CD4-positive, alpha-beta T cell treated with Interleukin-17A for 1 hour (primary cell): ENCODE measurements around the gene AURKAIP1.
A peak's percentile ranks its signal among the peaks of the same experiment; 100 is the strongest.
"Not testable (repeated sequence)": the region's sequence is repeated elsewhere in the genome, so short reads cannot be mapped to it uniquely, and the experiment has no call there.

ENCODE experiments used
- DNase-seq: peaks from one replicate; pipeline ENCODE4 v3.0.0-alpha.2; 2020

Gene AURKAIP1

DNA sequence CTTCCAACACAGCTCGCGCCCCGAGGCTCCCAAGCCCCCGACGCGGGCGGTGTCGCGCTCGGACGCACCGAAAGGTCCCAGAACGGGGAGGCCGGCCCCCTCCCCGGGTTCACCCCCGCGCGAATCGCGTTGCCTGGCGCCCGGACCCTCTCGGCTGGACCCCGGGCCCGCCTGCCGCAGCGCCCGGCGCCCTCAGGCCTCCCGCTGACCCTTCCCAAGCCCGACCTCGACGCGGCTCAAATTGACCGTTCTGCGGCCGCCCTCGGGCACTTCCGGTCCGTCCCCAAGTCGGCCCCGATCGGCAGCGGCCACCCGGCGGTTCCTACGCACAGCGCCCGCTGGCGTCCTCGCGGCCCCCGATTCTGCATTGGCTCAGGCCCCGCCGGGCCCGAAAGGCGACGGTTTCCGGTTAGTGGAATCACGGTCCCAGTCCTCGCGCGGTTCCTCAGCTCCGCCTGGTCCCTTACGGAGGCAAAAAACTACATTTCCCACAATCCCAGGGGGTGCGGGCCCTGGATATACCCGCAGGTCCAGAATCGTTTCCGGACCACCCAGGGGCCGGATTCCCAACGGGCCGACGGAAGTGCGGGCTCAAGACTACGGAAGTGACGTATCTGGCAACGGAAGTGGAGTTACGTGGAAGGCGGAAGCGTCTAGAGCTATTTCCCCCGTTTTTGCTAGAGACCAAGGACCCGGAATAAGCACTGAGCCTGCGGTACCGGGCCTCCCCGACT lies at the start of gene AURKAIP1:
AURKAIP1 (minus strand) TSS at position 279 of the 734 bp plus-strand sequence. CDS start 451 bp downstream, outside the sequence.
- peak; percentile 99 for DNase-seq

DNA sequence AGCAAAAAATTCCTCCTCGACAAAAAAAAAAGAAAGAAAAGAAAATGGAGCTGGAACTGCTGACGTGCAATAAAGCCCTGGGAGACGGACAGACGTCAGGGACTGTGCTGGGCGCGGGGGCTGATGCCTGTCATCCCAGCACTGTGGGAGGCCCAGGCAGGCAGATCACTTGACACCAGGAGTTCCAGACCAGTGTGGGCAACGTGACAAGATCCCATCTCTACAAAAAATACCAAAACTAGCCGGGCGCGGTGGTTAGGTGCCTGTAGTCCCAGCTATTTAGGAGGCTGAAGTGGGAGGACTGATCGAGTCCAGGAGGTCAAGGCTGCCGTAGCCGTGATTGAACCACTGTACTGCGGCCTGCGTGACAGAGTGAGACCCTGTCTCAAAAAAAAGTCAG lies 49.7 kb upstream of the AURKAIP1 start:
- no peak for DNase-seq

DNA sequence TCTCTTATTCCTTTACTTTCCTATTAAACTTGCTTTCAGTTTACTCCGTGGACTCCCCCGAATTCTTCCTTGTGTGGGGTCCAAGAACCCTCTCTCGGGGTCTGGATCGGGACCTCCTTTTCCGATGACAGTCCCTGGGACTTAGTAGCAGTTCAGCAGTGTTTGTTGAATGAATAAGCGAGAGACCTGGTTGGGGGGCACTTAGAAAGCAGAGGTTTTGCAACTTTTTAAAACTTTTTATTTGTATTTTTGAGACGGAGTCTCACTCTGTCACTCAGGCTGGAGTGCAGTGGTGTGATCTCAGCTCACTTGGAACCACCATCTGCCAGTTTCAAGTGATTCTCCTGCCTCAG lies 48.2 kb upstream of the AURKAIP1 start:
- no peak for DNase-seq

DNA sequence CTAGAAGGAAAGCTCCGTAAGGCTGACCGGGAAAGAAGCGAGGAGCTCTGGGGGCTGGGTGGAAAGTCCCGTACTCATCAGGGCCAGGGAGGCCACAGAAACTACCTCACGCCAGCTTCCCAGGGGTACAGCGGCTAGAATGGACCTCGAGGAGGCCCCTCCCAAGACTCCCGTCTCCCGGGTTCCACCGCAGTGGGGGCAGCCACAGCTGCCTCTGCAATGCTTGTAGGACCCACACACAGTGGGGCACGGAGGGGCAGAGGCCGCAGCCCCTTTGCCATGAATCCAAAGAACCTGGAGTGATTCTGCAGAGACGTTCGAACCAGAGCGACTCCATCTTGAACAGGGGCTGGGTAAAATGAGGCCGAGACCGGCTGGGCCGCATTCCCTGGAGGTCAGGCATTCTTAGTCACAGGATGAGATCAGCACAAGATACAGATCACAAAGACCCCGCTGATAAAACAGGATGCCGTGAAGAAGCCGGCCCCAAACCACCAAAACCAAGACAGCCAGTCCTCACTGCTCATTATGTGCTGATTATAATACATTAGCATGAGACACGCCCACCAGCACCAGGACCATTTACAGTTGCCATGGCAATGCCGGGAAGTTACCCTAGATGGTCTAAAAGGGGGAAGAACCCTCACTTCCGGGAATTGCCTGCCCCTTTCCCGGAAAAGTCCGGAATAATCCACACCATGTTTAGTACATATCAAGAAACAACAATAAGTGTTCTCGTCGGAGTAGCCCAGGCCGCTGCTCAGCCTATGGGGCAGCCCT lies 47.6 kb upstream of the AURKAIP1 start:
- no peak for DNase-seq

DNA sequence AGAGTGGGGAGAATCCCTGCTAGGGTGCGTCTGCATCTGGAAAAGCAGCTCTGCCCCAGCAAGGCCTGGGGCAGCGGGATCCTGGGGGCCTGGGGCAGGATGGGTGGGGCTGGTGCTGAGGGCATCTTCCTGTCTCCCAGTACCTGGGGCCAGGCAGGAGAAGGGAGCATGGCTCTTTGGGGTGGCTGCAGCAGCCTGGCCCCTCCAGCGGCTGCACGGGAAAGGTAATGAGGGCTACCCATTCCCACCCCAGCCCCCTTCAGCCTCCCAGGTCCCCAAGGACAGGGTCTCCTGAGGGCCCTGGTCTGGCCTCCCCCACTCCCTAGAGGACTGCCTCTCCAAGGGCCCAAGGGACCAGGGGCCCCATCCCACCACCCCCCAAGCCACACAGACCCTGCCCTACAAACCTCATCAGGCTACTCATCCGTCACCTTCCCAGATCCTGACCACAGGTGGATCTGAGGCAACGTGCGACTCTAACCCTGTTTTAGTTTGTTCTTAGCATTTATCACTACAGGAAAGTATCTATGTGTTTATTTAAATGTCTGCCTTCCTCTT lies 47.0 kb upstream of the AURKAIP1 start:
- DNase-seq = no peak

DNA sequence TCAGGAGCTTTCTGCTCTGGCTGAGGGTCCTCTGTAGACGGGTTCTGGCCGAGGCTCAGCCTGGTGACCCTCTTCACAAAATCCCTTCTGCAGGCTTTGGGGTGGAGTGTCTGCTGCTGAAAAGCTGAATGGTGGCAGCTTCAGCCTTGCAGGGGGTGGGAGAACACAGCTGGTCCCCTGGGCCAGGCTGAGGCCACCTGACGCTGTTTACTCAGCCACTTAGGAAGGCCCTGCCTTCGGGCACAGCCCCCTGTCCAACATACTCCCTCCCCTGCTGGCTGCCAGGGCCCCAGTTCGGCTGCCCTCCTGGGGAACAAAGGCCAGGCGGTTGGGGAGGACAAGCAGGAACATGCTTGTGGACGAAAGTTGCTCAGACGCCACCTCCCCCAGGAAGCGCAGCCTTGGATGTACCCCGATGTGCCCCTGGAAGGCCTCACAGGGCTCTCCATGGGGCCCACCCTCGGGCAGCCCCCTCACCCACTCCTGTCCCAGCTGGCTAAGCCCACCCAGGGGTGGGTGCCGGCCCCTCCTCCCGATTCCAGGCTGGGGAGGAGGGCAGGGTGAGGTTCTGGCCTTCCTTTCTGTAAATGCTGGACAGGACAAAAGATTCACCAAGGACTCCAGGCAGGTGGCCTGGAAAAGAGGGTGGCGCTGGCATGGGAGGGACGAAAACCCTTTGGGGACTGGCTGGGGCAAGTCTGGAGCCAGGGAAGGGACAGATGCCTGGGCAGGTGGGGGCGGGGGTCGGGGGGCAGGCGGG lies 46.3 kb upstream of the AURKAIP1 start, which contains the start of gene ANKRD65:
ANKRD65 (minus strand) TSS at position 130 of the 760 bp plus-strand sequence. CDS start 271 bp downstream, outside the sequence.
- DNase-seq = no peak

DNA sequence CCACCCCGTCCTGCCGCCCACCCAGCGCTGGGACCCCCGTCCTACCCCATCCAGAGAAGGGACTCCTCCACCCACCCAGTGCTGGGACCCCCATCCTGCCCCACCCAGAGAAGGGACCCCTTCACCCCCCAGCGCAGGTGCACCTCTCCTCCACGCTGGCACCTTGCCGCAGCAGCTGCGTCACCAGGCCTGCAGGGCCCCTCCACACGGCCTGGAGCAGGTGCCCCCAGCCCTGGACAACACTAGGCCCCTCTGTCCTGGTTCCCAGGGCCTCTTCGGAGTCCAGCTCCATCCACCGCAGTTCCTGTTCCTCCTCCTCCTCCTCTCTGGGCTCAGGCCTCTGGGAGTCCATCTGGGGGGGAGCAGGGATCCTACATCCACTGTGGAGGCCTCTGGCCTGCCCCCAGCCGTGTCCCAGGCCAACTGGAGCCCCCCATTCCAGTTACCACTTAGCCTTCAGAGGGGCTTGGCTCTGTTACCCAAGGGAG lies 45.7 kb upstream of the AURKAIP1 start:
- DNase-seq = no peak

DNA sequence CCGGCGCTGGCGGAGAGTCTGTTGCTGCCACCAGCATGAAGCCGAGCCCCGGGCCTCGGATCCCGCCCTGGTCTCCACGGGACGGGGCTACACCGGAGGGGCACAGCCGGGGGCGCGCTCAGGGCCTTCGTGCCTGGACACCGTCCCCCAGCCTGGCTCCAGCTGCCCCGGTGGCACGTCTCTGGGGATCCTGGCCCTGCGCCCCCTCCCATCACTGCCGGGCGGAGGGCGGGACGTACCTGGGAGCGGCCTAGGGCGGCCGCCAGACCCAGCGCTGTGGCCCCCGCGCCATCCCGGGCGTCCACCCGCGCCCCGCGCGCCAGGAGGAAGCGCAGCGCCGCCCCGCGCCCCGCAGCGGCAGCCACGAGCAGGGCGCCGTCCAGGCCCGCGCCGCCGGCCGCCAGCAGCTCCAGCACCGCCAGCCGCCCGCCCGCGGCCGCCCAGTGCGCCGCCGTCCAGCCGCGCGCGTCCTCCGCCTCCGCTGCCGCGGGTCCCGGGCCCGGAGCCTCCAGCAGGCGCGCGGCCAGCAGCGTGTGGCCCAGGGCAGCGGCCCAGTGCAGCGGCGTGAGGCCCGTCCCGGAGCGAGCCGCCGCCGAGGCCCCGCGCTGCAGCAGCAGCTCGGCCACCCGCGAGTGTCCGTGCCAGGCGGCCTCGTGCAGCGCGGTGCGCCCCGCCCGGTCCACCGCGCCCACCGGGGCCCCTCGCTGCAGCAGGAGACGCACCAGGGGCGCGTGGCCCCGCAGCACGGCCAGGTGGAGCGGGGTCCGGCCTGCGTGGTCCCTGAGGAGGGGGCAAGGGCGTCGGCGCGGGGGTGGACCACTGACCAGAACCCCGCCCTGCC lies 45.0 kb upstream of the AURKAIP1 start:
- no peak for DNase-seq

DNA sequence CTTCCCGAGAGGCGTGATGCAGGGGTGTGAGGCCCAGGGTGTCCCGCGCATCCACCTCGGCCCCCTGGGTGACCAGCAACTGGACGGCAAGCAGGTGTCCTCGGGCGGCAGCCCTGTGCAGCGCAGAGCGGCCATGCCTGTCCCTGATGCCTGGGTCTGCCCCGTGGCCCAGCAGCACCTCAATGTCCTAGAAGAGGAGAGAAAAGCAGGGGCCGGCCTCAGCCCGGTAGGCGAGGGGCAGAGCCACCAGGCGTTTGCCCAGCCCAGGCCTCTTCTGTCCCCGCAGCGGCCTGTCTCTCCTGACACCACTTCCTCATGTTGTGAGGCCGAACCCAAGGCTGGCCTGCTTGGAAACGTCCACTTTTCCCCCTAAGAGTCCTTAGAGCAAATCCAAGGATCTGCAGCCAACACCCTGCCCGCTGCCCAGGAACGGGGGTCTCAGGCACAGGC lies 44.4 kb upstream of the AURKAIP1 start:
- no peak for DNase-seq

DNA sequence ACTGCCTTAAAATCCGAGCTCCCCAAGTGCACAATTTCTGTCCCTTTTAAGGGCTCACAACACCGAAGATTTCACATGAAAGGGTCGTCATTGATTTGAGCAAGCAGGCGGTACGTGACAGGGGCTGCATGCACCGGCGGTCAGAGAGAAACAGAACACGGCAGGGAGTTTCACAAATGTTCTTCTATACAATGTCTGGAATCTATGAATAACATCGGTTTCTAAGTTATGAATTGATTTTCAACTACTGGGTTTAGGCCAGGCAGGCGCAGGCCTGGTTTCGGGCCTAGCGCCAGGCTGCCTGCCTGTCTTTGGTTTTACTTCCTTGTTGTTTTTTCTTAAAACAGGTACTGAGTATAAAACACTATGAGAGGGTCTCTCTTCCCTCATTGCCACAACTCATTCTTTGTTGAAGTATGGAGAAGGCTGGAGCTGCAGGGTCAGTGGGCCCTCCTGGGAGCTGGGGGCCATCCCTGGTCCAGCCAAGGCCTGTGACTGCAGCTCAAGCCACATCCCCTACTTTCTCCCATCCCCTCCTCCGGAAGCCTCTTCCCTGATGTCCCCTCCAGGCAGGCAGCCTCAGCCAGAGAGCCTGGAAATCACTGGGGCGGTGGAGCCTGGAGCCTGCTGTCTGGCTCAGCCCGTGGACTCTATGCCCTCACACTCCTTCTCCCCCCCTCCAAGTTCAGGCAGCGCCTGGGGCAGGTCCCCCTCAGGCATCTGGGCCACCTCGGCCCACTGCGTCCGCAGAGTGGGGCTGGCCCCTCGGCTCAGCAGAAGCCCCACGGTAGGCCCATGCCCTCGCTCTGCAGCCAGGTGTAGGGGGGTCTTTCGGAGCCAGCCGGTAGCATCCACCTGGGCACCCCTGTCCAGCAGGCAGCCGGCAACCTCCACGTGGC lies 43.7 kb upstream of the AURKAIP1 start:
- DNase-seq = no peak

DNA sequence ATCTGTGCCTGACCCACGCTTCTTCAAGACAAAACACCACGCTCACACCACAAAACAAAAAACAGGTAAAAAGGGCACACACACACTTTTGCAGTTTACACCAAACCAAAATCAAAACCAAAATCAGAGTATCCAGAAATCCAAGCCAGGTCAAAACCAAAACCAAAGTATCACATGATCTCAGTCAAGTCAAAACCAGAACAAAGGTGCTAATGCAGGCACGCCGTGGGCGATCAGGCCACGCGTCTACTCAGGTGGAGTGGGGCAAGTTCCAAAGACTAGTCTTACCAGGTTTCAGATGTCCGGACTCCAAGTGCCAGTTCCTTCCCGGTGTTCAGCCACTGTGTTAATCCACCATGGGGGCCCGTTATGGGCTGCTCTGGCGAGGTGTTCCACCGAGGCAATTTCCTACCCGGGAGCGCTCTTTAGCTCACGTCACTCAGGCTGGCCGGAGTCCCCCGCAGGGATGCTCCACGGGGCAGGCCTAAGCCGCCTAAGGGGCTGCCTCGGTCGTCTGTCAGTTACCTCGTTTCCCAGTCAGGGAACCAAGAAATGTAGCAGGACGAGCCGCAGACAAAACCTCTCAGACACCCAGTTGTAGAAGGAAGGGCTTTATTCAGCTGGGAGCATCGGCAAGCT lies 42.9 kb upstream of the AURKAIP1 start:
- not testable (repeated sequence) for DNase-seq

DNA sequence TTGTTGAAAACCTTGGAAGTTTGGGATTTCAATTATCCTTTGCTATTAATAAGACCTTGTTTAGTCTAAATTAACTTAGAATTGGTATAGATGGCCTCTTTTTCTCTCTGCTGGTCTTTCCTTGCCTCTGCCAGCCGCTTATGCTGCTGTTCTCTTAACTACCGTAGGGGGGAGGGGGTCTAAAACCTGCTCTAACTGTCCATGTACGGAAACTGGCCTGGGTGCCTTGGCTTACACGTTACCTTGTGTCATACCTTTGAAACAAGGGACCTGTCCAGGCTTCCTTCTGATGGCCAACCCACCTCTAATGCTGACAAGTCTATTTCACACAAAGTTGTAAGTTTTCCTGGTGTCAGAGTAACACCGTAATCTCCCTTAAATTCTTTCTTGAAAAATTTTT lies 42.4 kb upstream of the AURKAIP1 start:
- DNase-seq = not testable (repeated sequence)

DNA sequence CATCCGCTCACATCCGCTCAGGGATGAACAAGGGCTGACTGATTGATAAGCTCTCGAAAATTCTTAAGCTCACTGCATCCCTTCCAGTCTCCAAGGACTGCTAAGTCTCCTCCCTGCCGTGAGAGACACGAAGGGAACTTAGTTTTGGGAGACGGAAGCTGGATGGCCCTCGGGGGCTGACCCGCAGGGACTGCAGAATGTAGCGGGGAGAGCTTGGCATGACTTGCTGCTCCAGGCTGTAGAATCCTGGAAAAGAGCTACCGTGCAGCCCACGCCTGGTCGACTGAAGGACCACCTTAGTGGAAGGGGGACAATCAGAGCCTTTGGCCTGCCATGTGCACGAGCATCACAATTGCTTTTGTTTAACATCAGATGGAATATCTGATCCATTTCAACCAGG lies 40.7 kb upstream of the AURKAIP1 start:
- no peak for DNase-seq

DNA sequence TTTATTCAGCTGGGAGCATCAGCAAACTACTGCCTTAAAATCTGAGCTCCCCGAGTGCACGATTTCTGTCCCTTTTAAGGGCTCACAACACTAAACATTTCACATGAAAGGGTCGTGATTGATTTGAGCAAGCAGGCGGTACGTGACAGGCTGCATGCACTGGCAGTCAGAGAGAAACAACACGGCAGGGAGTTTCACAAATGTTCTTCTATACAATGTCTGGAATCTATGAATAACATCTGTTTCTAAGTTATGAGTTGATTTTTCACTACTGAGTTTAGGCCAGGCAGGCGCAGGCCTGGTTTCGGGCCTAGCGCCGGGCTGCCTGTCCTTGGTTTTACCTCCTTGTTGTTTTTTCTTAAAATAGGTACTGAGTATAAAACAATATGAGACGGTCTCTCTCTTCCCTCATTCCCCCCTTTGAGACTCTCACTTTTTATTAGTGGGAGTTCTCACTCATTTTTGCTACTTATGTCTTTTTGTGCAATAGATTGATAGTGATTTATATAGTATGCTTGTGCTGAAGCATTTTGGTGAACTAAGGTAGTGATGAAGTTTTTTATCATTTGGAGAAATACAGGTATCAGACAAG lies 37.4 kb upstream of the AURKAIP1 start:
- not testable (repeated sequence) for DNase-seq

DNA sequence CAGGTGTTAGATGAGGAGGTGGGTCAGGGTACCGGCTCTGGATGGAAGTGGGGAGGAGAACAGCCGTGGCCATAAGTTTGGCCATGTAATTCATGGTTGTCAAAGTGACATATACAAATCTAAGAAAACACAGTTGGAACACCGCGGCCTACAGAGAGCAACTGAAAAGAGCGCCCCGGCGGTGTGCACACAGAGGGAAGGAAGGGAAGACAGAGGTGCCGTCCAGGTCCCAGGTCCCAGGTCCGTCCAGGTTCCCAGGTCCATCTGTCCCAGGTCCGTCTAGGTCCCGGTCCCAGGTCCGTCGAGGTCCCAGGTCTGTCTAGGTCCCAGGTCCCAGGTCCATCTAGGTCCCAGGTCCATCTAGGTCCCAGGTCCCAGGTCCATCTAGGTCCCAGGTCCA lies 36.6 kb upstream of the AURKAIP1 start:
- DNase-seq = no peak

DNA sequence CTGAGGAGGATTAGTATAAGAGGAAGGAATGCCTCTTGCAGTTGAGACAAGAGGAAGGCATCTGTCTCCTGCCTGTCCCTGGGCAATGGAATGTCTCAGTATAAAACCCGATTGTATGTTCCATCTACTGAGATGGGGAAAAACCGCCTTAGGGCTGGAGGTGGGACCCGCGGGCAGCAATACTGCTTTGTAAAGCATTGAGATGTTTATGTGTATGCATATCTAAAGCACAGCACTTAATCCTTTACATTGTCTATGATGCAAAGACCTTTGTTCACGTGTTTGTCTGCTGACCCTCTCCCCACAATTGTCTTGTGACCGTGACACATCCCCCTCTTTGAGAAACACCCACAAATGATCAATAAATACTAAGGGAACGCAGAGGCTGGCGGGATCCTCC lies 35.2 kb upstream of the AURKAIP1 start:
- DNase-seq = not testable (repeated sequence)

DNA sequence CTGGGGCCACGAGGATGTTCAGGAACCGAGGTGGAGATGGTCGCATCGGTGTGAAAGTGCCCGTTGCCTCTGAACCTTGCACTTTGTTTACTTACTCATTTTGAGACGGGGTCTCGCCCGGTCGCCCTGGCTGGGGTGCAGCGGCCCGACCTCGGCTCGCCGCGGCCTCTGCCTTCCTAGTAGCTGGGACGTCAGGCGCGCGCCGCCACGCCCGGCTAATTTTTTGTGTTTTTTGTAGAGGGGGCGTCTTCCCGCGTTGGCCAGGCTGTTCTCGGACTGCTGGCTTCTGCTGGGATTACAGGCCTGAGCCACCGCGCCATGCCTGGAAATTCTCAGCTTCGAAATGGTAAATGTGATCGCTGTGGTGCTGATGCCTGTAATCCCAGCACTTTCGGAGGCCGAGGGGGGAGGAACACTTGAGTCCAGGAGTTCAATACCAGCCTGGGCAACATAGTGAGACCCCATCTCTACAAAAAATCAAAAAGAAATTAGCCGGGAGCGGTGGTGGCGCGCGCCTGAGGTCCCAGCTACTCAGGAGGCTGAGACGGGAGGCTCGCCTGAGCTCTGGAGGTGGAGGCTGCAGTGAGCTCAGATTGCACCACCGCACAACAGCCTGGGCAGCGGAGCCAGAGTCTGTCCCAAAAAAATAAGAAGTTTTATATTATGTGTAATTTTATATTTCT lies 32.8 kb upstream of the AURKAIP1 start:
- DNase-seq = peak; percentile 33

DNA sequence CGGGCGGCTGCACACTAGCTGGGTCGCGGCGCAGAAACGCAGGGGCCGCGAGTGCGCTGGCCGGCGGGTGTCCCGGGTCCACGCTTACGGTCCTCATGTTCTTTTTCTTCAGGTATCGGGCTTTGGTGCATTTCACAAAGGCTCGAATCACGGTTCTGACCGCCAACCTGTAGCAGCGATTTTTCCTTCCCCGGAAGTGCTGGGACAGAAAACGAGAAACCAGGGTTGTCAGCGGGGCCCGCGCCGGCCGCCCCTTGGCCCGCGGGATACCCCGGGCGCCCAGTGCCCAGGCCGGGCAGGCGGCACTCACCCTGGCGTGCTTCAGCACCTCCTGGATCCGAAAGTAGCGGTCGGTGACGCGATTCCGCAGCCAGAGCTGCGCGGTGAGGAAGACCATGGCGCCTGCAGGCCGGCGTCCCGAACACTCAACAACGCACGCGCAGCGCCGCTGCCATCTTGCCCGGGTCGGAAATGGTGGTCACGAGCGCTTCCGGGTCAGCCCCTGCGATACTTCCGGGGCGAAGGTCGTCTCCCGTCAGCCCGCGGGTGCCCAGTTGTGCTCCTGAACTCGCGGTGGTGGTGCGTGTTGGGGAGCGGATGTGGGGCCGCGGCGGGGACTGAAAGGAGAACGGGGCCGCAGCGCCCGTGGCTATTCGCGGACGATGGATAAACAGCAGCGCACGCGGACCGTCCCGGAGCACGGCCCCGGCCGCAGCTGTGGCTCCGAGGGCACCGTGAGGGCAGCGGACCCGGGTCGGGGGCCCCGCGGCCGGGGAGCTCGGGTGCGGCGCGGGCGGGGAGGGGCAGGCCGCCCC lies 32.0 kb upstream of the AURKAIP1 start, which contains the start of gene MRPL20:
MRPL20 (minus strand) TSS at position 473 of the 815 bp plus-strand sequence; CDS start at position 397, 76 bp downstream.
- peak; percentile 96 for DNase-seq
